Globus pallidus (tissue), 1 donor: Measurements from ENCODE around the gene TSC2.
A peak's percentile ranks its signal among the peaks of the same experiment; 100 is the strongest.
"Not testable (repeated sequence)": the region's sequence is repeated elsewhere in the genome, so short reads cannot be mapped to it uniquely, and the experiment has no call there.

Source experiments
- DNase-seq: peaks from one replicate; pipeline ENCODE4 v3.0.0-alpha.2; 2015; ENCODE audit warnings: low spot score

Gene TSC2

GRCh38 chr16:2086106-2086742 is 38.4 kb downstream of the TSC2 start:
- no peak for DNase-seq

GRCh38 chr16:2086812-2087747 is 39.3 kb downstream of the TSC2 start:
- DNase-seq = no peak

- no peak for DNase-seq
Measured at GRCh38 chr16:2087748-2088631, 40.2 kb downstream of the TSC2 start.

- DNase-seq = no peak
Measured at GRCh38 chr16:2088759-2089358, 41.1 kb downstream of the TSC2 start.

DNA sequence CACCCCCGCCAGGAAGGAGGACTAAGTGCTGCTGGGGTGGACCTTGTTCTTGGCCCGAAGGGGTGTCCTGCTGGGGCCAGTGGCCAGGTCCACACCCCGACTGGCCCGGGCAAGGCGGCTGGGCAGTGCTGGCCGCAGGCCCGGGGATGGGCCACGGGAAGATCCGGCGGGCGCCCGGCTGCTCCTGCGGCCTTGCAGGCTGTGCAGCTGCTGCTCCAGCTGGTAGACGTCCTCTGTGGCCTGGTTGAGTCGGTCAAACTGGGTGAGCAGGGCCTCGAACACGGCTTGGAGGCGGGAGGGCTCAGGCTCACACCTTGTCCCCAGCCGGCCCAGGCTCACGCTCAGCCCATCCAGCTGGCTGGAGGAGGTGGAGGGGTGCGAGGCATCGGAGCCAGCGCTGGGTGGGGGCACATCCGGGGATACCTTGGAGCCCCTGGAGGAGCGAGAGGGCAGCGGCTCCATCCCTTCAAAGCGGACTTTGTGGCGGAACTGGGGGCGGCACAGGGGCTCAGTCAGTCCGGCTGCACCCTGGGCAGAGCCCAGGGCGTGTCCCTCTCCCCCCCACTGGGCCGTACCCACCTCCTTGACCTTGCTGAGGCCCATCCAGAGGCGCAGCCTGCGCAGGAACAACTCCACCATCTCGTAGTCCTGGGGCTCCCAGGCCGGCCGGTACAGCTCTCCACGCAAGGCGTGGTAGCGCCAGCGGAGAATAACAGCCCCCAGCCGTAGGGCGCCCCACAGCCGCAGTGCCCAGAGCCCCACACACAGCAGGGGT is 42.1 kb downstream of the TSC2 start:
- no peak for DNase-seq

GRCh38 chr16:2090481-2090776 is 42.6 kb downstream of the TSC2 start:
- peak; percentile 21 for DNase-seq

- no peak for DNase-seq
Measured at GRCh38 chr16:2090777-2091546, 43.2 kb downstream of the TSC2 start.

DNA sequence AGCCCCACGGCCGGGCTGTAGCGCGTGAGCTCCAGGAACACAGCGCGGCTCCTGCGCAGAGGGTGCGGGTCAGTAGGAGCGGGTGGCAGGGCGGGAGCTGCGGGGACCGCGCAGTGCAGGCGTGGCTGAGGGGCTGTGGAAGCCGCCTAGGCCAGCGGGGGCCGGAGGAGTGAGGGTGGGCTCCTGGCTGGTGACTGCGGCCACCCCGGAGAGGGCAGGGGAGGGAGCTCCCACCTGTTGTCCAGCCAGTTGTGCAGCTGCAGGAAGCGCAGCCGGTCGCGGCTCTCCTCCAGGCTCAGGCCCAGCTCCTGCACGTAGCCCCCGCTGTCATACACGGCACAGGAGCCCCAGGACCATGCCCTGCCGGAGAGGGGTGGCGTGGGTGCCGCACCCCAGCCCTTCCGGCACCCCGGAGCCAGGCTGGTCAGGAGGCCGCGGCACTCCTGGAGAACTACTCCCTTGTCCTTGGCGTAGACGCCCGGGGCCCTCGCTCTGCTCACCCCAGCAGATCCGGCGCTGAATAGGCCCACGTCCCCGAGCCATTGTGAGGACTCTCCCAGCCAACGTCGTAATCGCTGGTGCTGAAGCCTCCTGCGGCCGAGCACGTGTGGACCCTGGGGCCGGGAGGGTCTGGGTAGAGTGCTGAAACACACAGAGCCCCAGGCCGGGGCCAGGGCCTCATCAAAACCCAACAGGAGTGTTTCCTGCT is 43.9 kb downstream of the TSC2 start:
- no peak for DNase-seq

DNA sequence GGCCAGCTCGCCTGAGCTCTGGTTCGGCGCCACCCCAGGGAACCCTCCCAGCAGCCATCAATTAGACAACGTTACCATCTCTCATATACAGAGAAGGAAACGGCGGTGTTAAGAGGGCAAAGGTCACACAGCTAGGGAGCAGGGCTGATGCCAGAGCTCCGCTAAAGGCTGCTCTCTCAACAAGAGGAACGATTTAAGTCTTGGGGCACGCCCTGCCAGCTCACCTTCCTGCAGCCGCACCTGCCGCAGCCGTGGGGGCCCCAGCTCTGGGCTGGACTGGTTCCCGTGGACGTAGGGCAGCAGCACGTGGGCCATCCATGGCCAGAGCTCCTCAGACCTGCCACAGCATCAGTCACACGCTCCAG is 44.5 kb downstream of the TSC2 start:
- DNase-seq = no peak

DNA sequence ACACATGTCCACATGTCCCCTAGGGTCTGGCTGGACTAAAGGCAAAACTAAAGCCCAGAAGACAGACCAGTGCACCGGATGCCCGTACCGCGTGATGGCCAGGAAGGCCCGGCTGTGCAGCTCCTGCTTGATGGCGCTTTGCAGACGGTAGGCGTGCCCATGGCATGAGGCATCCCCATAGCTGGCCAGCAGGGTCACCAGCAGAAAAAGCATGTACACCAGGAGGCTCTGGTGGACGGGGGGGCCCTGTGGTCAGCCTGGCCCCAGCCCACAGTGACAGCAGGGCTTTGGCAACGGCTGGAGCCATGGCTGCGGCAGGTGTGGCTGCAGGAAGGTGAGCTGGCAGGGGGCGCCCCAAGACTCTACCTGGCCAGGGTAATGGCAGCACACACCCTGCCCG is 45.1 kb downstream of the TSC2 start:
- no peak for DNase-seq

DNA sequence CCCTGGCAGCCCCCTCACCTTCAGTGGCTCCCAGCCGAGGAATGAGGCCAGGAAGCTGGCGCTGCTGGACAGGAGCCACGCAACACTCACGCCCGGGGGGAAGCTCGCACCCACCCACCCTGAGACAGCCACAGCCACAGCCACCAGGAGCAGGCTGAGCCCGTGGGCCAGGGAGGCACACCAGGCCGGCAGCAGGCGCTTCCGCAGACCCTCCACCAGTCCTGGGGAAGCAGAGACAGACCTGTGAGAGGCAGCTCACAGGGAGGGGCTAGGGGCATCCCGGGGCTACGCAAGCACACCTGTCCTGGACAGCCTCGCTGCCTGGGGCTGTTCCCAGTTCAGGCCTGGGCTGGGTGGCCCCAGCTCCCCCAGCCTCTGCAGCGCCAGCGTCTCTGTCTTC is 46.0 kb downstream of the TSC2 start:
- no peak for DNase-seq

GRCh38 chr16:2095315-2095853 is 47.6 kb downstream of the TSC2 start:
- DNase-seq = no peak

- no peak for DNase-seq
Measured at GRCh38 chr16:2095918-2096582, 48.3 kb downstream of the TSC2 start.

DNA sequence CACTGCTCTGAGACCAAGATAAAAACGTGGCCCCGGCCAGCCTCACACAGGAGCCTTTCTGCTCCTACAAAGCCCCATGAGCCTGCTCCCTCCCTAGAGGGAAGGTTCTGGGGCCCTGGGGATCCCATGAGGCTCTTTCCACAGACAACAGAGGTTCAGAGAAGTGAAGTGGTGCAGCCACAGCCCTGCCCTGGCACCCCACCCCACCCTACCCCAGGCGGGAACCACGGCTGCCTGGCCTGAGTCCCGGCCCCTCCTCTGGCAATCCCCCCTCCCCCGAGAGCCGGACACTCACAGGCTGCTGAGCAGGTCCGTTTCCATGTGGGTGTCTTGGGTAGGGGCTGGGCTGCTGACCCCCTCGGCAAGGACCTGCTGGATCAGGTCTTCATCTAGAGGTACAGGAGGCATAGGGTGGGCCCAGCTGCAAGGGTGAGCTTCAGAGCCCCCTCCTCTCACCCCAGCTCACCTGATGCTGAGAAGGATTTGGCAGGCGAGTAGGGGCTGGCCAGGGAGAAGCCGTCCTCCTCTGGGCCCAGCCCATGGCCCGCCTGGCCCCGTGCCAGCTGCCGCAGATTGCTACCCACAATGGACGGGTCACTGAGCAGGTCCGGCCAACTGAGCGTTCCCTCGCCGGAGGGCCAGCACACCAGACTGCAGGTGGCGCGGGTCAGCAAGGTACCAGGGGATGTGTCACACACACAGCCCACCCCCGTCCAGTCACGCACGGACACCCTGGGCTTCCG is 49.2 kb downstream of the TSC2 start:
- no peak for DNase-seq

DNA sequence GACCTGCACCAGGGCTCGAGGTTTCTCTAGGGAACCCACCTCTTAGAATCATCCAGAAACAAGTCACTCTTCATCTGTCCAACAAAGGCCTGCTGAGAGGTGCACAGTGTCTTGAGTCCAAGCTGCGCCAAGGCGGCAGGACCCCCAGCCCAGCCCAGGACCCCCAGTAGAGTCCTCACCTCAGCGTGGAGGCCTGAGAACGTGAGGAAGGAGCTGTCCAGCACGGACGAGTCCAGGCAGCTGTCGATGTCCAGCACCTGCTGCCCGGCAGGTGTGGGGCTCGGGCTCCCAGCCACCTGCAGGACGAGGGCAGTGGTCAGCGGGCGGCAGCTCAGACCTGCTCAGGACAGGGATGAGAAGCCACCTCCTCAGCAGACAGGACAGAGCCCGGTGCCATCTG is 49.9 kb downstream of the TSC2 start:
- not testable (repeated sequence) for DNase-seq

DNA sequence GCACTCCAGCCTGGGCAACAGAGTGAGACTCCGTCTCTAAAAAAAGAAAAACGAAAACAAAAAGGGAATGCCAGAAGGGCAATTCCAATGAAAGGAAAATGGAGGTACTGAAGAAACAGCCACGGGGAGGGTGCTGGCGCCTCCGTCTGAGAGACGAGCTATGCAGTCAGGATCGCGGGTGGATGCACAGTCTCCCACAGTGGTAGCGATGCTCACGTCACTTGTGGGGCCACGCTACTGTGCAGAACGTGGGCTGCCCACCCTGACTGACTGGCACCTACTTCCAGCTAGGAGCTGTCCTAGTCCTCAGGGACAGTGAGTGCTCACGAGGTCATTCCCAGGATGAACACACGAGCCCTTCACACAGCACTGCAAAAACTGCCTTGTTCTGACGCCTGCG is 53.8 kb downstream of the TSC2 start:
- DNase-seq = not testable (repeated sequence)

DNA sequence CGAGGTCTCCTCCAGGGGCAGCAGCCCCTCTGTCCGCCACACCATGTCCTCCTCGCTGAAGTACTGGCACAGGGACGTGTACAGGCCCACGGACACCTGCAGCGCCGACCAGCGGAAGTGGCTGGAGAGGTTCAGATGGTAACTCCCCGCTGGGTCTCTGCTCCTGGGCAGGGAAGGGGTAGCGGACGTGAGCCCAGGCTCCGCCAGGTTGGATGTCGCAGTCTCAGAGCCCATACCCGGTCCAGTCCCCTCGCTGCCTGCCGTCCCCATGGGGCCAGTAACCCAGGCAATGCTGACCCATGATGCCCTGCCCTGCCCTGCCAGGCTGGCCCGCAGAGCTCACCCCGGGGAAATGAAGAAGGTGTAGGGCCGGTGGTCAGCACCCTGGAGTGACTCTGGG is 54.7 kb downstream of the TSC2 start:
- DNase-seq = no peak

- DNase-seq = not testable (repeated sequence)
Measured at GRCh38 chr16:2104464-2104863, 56.7 kb downstream of the TSC2 start.
